HuH-7.5 (cell line): ENCODE data around the gene NT5DC3.

Experiments
- DNase-seq: peaks from one replicate; pipeline ENCODE4 v3.0.0; 2011; ENCODE audit warnings: low spot score

NT5DC3 gene

DNA sequence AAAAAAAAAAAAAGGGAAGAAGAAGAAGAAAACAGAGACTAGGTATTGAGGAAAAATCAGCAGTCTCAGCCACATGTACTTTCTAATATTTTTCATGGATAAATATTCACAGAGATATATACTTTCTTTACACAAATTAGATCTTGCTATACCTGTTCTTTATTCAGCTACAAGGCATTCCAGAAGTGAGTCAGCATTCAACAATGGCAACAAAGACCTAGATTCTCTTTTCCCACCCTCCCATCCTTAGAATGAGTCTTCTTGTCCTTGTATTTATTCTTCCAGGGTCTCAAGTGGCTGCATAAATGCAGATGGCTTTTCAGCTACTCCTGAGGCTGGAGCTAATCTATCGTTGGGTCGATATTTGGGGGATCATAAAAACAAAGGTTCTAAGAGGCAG is 93.0 kb downstream of the NT5DC3 start:
- DNase-seq = no peak

DNA sequence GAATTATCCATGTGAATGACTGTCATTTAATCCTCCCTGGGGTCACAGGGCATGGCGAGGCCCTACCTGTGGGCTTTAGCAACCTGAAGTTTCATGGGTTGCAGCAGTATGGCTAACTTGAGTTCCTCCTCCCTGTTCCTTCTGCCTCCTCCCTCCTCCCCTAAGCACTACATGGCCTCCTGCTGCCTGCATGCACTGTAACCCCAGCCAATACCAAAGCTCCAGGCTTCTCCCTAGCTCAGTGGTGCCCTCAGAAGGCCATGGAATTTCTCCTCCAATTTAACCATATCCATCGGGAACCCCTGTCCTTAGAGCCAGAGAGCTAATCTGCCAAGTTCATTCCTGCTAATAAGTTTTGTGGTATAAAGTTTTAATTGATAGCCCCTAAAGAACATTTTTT is 95.1 kb downstream of the NT5DC3 start:
- no peak for DNase-seq

DNA sequence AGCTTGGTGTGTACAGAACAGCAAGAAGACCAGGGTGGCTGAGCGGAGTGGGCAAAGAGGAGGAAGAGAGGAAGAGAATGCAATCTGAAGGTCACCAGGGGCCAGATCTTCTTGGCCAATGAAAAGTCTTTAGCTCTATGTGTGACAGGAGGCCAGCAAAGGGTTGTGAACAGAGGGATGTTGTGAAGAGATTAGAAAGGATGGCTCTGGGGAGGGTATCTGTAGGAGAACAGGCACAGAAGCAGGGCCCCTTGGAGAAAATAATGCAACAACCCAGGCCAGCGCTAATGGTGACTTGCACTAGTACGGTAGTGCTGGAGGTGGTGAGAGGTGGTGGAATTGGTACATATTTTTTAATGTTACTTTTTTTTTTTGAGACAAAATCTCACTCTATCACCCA is 97.2 kb downstream of the NT5DC3 start:
- DNase-seq = no peak

DNA sequence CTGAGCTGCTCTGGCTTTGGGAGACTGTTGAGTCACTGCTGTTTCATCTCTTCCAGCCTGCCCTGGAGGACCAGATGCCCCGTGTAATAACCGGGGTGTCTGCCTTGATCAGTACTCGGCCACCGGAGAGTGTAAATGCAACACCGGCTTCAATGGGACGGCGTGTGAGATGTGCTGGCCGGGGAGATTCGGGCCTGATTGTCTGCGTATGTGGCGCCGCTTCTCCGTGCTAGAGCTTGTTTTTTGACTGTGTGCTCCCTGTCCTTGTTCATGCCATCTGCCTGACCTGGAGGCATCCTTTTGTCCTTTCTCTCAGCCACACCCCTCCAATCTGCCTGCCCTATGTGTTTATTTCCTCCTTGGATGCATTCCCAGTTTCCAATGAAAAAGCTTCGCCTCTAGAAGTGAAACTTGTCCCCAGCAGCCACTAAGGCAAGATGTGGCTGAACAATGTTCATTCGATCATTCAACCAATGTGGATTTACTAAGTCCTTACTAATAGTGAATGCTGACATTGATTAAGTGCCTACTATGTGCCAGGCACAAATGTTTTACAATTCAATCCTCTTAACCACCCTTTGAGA is 98.6 kb downstream of the NT5DC3 start:
- no peak for DNase-seq

DNA sequence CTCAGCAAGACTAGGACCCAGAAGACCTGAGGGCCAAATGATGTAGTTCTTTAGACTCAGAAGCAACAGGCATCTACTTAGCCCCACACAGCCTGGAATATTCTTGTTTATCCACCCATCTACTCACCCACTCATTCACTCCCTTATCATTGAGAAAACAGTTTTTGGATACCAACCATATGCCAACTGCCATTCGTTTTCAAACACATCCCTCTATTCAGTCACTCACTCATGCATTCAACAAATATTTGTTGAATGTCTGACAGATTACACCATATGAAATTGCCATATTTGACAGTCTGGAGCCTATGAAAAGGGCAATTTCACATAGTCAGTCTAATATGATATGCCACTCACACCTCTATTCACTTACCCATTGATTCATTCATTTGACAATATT is 103.2 kb downstream of the NT5DC3 start:
- DNase-seq = no peak

DNA sequence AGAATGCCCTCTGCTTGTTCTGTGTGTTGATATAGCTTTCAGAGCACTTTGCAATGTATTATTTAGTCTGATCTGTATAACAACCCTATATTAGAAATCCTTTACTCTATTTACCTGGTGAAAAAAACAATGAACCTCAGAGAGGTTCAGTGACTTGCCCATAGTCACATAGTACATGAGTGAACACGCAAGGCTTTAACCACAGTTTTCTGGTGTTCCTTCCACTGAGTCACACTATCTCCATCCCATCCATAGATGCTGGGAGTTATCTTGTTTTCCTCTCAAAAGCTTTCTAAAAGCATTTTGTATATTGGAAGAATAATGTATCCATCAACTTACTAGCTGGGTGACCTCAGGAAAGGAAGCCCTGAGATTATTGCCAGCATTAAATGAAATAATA is 104.5 kb downstream of the NT5DC3 start:
- no peak for DNase-seq

DNA sequence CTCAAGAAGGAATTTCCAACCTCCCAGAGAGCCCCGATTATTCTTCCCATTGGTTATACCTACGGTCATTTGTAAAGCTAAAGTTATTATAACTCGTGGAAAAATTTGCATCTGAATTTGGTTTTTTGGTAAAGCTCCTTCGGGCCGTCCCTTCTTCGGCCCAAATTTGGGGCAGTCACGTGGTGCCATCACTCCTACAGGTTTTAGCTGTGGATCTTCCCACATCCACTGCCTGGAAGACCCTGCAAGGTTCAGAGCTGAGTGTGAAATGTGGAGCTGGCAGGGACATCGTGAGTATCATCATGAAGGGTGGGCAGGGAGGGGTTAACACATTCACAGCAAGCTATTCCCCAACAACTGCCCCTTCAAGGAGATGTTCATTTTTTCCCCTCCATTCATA is 105.7 kb downstream of the NT5DC3 start:
- no peak for DNase-seq

DNA sequence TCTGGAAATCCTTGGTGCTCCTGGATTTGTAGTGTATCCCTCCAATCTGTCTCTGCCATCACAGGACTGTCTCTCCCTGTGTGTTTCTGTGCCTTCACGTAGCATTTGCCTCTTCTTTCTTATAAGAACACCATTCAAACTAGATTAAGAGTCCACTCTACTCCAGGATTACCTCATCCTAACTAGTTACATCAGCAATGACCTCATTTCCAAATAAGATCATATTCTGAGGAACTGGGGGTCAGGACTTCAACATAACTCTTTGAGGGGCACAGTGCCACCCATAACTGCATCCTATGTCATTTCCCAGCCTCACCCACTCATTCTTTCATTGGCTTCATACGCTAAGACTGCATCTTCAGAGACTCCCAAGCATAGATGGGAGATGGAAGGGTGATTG is 106.2 kb downstream of the NT5DC3 start:
- DNase-seq = no peak

DNA sequence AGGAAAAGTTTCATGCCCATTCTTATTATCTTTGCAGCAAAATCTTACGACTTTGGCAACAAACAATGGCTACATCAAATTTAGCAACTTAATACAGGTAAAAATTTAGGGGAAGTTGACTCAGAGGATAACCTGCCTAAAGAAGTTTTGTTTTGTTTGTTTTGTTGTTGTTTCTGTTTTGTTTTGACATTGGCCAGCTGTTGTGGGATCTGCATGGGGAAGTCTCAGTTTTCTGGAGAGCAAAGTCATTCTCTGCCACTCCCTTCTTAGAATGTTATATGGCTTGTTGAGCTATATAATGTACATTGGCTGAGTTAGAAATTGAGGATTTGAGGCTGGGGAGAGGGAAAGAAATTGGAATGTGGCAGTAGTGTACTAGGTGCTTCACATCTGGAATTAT is 109.5 kb downstream of the NT5DC3 start:
- DNase-seq = no peak

DNA sequence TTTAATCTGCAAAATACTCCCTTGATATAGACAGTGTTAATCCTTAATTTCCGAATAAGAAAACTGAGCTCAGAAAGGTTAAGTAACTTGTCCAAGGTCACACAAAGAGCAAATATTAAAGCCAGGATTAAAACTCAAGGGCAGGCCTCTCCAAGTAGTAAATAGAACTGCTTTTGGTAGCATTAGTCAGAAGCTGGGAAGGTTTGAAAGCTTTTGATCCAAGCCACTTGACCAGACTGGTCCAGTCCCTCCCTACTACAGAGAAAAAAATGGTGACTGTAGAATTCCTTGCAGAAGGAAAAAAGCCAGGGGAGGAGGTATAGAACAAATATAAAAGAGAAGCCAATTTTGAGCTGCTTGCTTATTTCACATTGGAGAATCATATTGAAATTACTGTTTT is 111.5 kb downstream of the NT5DC3 start:
- no peak for DNase-seq

DNA sequence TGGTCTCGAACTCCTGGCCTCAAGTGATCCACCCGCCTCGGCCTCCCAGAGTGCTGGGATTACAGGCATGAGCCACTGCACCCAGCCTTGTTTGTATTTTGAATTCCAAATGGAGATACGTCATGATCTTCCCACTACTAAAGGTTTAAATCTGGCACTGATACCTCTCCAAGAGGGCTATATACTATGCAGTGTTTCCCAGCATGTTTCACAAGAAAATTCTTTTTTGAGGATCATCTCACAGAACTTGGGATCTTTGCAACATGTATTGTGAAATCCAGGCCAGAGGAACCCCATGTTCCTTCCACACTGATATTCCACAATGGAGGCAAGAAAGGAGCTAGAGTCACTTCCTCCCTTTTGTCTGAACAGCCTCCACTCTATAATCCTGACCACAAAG is 112.7 kb downstream of the NT5DC3 start:
- DNase-seq = no peak

DNA sequence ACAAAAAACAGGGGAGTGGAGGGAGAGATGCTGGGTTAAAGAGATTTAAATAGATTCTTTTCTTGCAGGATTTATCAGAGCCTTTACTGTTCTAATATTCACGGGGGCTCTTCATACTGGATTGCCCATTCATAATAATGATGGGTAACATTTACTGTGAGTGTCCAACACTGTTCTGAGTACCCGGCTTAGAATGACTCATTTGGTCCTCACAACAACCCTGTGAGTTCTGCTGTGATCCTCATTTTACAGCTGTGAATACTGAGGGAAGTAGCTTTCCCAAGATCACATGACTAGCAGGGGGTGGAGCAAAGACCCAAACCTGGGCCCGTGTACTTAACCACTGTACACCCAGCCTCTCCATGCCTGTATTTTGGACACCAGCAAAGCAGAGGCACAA is 113.4 kb downstream of the NT5DC3 start:
- no peak for DNase-seq

DNA sequence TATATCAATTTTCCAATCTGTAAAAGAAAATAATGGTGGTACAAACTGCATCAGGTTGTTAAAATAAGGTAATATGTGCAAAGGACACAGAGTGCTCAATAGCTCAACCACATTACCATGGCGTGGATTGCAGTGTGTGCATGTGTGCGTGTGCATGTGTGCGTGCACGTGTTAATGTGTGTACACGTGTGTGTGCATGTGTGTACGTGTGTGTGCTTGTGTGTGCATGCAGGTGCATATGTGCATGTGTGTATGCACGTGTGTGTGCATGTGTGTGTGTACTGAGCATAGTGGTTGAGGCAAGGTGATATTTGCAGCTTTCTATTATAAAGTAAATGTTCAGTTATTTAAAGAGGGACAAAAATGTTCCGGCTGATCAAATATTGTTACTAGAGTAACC is 115.6 kb downstream of the NT5DC3 start:
- DNase-seq = no peak
